Activated CD4-positive, alpha-beta T cell treated with anti-CD3 and anti-CD28 coated beads, Interleukin-2, amount 50 U/mL, for 48 hours (primary cell): Measurements from ENCODE around the gene DEFB131B.
"Not testable (repeated sequence)": the region's sequence is repeated elsewhere in the genome, so short reads cannot be mapped to it uniquely, and the experiment has no call there.

Experiments used
- DNase-seq, 2 experiments: peaks; one replicate each; pipeline ENCODE4 v3.0.0-alpha.2; 2020

The DEFB131B gene

GRCh38 chr11:71878059-71878458 lies at the start of gene DEFB131B:
Gene DEFB131B, plus strand, starts transcription at chr11:71878453. Its CDS starts 0 bp downstream, at chr11:71878453.
- DNase-seq, result not testable (repeated sequence)

- not testable (repeated sequence) for DNase-seq
These were observed 49.0 kb upstream of the DEFB131B start for GRCh38 chr11:71829247-71829646.

GRCh38 chr11:71829686-71830085 lies 48.6 kb upstream of the DEFB131B start:
- DNase-seq, result not testable (repeated sequence)

- not testable (repeated sequence) for DNase-seq
These were observed 45.4 kb upstream of the DEFB131B start, which contains the start of gene DEFB108B for GRCh38 chr11:71832811-71833210. Gene DEFB108B, plus strand, starts transcription at chr11:71833200. Its CDS starts 0 bp downstream, at chr11:71833200.

- not testable (repeated sequence) for DNase-seq
These were observed 35.5 kb upstream of the DEFB131B start for GRCh38 chr11:71842720-71843119.

- not testable (repeated sequence) for DNase-seq
These were observed 34.9 kb upstream of the DEFB131B start for GRCh38 chr11:71843355-71843754.

- no peak for DNase-seq
These were observed 34.4 kb upstream of the DEFB131B start for GRCh38 chr11:71843858-71844257.

GRCh38 chr11:71853895-71854294 lies 24.4 kb upstream of the DEFB131B start:
- not testable (repeated sequence) for DNase-seq

- not testable (repeated sequence) for DNase-seq
These were observed 22.4 kb upstream of the DEFB131B start for GRCh38 chr11:71855880-71856279.

- DNase-seq, result not testable (repeated sequence)
These were observed 17.4 kb upstream of the DEFB131B start for GRCh38 chr11:71860835-71861234.

GRCh38 chr11:71863978-71864627 lies 14.2 kb upstream of the DEFB131B start:
- not testable (repeated sequence) for DNase-seq

- not testable (repeated sequence) for DNase-seq
These were observed 11.0 kb upstream of the DEFB131B start for GRCh38 chr11:71867209-71867608.

- not testable (repeated sequence) for DNase-seq
These were observed 8.3 kb upstream of the DEFB131B start for GRCh38 chr11:71869931-71870330.

GRCh38 chr11:71870661-71871060 lies 7.6 kb upstream of the DEFB131B start:
- DNase-seq, result not testable (repeated sequence)

GRCh38 chr11:71876262-71876661 lies 2.0 kb upstream of the DEFB131B start:
- DNase-seq, result not testable (repeated sequence)

GRCh38 chr11:71885806-71886205 lies 7.6 kb downstream of the DEFB131B start:
- not testable (repeated sequence) for DNase-seq

- not testable (repeated sequence) for DNase-seq
These were observed 10.2 kb downstream of the DEFB131B start for GRCh38 chr11:71888335-71889010.

GRCh38 chr11:71889181-71889872 lies 11.1 kb downstream of the DEFB131B start:
- DNase-seq, result not testable (repeated sequence)

GRCh38 chr11:71895961-71896360 lies 17.7 kb downstream of the DEFB131B start:
- DNase-seq, result no peak

GRCh38 chr11:71901137-71901536 lies 22.9 kb downstream of the DEFB131B start:
- DNase-seq, result not testable (repeated sequence)

- DNase-seq, result no peak
These were observed 30.0 kb downstream of the DEFB131B start for GRCh38 chr11:71908218-71908617.

- DNase-seq, result not testable (repeated sequence)
These were observed 32.5 kb downstream of the DEFB131B start for GRCh38 chr11:71910775-71911174.

- peak; percentile 85 to 89 for DNase-seq
These were observed 33.2 kb downstream of the DEFB131B start for GRCh38 chr11:71911321-71911985.
